ENCODE measurements around the gene HOXB2.

DNA sequence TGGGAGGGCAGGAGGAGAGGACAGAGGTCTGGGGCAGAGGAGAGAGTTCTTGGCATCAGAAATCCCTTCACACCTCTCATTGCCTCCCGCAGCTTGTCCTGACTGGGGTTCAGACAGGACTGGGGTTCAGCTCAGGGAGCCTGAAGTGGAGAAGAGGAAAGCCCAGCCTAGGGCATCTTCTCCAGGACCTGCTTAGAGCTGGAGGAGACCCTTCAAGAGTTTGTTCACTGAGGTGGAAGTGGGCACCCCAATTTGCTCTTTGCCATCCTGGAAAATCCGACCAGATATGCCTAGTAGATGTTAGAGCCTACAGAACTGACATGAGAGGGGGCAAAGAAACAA, 43.1 kb upstream of the HOXB2 start:
- TF ChIP-seq POLR2AphosphoS5 (IDR thresholded peaks at IDR 0.05) (no peak), RAD21 (conservative IDR thresholded peaks at IDR 0.05) (no peak), EP300 (conservative IDR thresholded peaks at IDR 0.05; ENCODE audit: poor library complexity, severe bottlenecking) (no peak)
- TF ChIP-seq, protein P1, sequence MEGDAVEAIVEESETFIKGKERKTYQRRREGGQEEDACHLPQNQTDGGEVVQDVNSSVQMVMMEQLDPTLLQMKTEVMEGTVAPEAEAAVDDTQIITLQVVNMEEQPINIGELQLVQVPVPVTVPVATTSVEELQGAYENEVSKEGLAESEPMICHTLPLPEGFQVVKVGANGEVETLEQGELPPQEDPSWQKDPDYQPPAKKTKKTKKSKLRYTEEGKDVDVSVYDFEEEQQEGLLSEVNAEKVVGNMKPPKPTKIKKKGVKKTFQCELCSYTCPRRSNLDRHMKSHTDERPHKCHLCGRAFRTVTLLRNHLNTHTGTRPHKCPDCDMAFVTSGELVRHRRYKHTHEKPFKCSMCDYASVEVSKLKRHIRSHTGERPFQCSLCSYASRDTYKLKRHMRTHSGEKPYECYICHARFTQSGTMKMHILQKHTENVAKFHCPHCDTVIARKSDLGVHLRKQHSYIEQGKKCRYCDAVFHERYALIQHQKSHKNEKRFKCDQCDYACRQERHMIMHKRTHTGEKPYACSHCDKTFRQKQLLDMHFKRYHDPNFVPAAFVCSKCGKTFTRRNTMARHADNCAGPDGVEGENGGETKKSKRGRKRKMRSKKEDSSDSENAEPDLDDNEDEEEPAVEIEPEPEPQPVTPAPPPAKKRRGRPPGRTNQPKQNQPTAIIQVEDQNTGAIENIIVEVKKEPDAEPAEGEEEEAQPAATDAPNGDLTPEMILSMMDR (IDR thresholded peaks at IDR 0.05; ENCODE audit: poor library complexity, severe bottlenecking), result no peak
